ENCODE data around the gene MSMO1. TPM values are rescaled to one million over a fixed set of nuclear protein-coding genes. Genes with fewer than 3 reads are reported as not detected.
"Not testable (repeated sequence)": the region's sequence is repeated elsewhere in the genome, so short reads cannot be mapped to it uniquely, and the experiment has no call there.

Gene MSMO1
- total and polyA plus RNA-seq, 2 of the 8 experiments (the other 6 are each of a cell fraction or from before 2014, with no cell fraction given), result 79.8 to 109 TPM

DNA sequence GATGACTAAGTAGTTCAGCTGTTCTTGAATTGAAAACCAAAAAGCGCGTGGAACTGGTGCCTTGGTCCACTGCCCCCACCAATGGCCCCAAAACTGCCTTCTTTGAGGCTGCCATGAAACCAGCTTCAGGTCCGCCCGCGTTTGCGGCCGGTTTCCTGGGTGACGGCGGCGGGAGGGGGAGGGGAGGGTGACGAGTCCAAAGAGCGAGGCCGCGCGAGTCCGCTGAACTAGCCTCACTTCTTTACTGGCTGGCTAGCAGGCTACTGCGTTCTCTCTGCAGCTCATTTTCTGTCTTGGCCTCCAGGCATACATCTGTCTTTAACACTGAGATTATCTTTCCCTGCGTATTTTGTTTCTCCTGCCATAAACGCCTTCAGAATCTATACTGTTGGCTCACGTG, 47.9 kb upstream of the MSMO1 start:
- H3K27ac ChIP-seq (ENCODE audit: low read depth, low read length); H3K79me2 ChIP-seq (ENCODE audit: control insufficient read depth in 1 of 2, insufficient read depth in 2 of 2, low read length in 2 of 2); H3K23ac ChIP-seq (ENCODE audit: insufficient read length); H3K36me3 ChIP-seq (ENCODE audit: control insufficient read depth in 2 of 4, insufficient read depth in 4 of 4, low read length in 3 of 4); H3K4ac ChIP-seq (replicated peaks; ENCODE audit: insufficient read length, low read depth, low read length); H3K4me2 ChIP-seq (ENCODE audit: insufficient read depth in 1 of 2, low read depth in 2 of 2, low read length in 2 of 2); H4K8ac ChIP-seq (ENCODE audit: extremely low read depth, insufficient read depth, low read length); H2BK20ac ChIP-seq (ENCODE audit: low read length); DNase-seq (ENCODE audit: low read depth in 1 of 2, low spot score in 2 of 2); H3K23me2 ChIP-seq (ENCODE audit: low read depth, low read length); POLR2A ChIA-PET (ENCODE audit: partially characterized antibody); H3K18ac ChIP-seq (ENCODE audit: extremely low read depth, low read length); H2BK12ac ChIP-seq (ENCODE audit: low read depth, low read length); H4K5ac ChIP-seq (ENCODE audit: insufficient read length, low read depth, low read length); H2AFZ ChIP-seq (ENCODE audit: low read length); H3K56ac ChIP-seq (replicated peaks; ENCODE audit: insufficient read length, low read depth, low read length); H2BK5ac ChIP-seq (ENCODE audit: low read depth, low read length); CTCF ChIA-PET (ENCODE audit: partially characterized antibody); H2BK15ac ChIP-seq (ENCODE audit: low read length); H4K20me1 ChIP-seq (replicated peaks in 1 of 2; ENCODE audit: control insufficient read depth in 1 of 2, insufficient read depth in 2 of 2, low read length in 2 of 2); H3K14ac ChIP-seq (ENCODE audit: insufficient read length); H3K4me1 ChIP-seq (replicated peaks in 1 of 4; ENCODE audit: control insufficient read depth in 3 of 4, insufficient read depth in 4 of 4, low read length in 3 of 4); H4K91ac ChIP-seq (replicated peaks; ENCODE audit: insufficient read length, low read length); H3K79me1 ChIP-seq (ENCODE audit: low read depth, low read length); H2BK120ac ChIP-seq (replicated peaks; ENCODE audit: low read depth, low read length); H2AK5ac ChIP-seq (ENCODE audit: low read depth, low read length); H3K4me3 ChIP-seq (ENCODE audit: extremely low read depth in 1 of 4, insufficient read depth in 2 of 4, low read depth in 3 of 4, low read length in 4 of 4); H3K27me3 ChIP-seq (replicated peaks in 1 of 4; ENCODE audit: control insufficient read depth in 3 of 4, extremely low read depth in 1 of 4, insufficient read depth in 3 of 4, low read length in 3 of 4); FAIRE-seq: not testable (repeated sequence)
- peak overlapping the region in 1 of 4 experiments; percentile 34; a peak in 1 of 7 replicates for H3K9ac ChIP-seq (replicated peaks in 1 of 4; ENCODE audit: extremely low read depth in 1 of 4, low read depth in 3 of 4, low read length in 3 of 4)
- WGBS, 2 experiments (ENCODE audit: extremely low coverage in 1 of 2, insufficient coverage in 1 of 2, insufficient read length in 1 of 2, insufficient replicate concordance in 2 of 2, low coverage in 1 of 2, low lambda C conversion rate in 2 of 2, missing lambda C conversion rate in 1 of 2), result 90% methylated on average over 17 of the region's 20 CpGs; no CpG with 5 or more reads in 1 of the 2 experiments
- H3K9me3 ChIP-seq (ENCODE audit: insufficient read depth in 2 of 2, low read depth in 1 of 2, low read length in 1 of 2), result peaks cover 3 to 11% of the 10 kb centered on the region in 2 experiments; a peak in 3 of 4 replicates

DNA sequence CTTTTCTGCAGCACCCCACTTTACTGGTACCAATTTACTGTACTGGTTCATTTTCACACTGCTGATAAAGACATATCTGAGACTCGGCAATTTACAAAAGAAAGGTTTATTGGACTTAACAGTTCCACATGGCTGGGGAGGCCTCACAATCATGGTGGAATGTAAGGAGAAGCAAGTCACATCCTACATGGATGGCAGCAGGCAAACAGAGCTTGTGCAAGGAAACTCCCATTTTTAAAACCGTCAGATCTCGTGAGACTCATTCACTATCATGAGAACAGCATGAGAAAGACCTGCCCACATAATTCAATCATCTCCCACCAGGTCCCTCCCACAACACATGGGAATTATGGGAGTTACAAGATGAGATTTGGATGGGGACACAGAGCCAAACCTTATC, 42.8 kb upstream of the MSMO1 start:
- H3K23ac ChIP-seq (ENCODE audit: insufficient read length); H2AK5ac ChIP-seq (ENCODE audit: low read depth, low read length); H3K36me3 ChIP-seq (ENCODE audit: control insufficient read depth in 2 of 4, insufficient read depth in 4 of 4, low read length in 3 of 4); H3K14ac ChIP-seq (ENCODE audit: insufficient read length); H4K8ac ChIP-seq (ENCODE audit: extremely low read depth, insufficient read depth, low read length); CTCF ChIA-PET (ENCODE audit: partially characterized antibody); H2BK5ac ChIP-seq (ENCODE audit: low read depth, low read length); H3K9ac ChIP-seq (replicated peaks in 1 of 4; ENCODE audit: extremely low read depth in 1 of 4, low read depth in 3 of 4, low read length in 3 of 4); H3K18ac ChIP-seq (ENCODE audit: extremely low read depth, low read length); H3K23me2 ChIP-seq (ENCODE audit: low read depth, low read length); H2AFZ ChIP-seq (ENCODE audit: low read length); H3K4ac ChIP-seq (replicated peaks; ENCODE audit: insufficient read length, low read depth, low read length); H3K27me3 ChIP-seq (replicated peaks in 1 of 4; ENCODE audit: control insufficient read depth in 3 of 4, extremely low read depth in 1 of 4, insufficient read depth in 3 of 4, low read length in 3 of 4); H4K20me1 ChIP-seq (replicated peaks in 1 of 2; ENCODE audit: control insufficient read depth in 1 of 2, insufficient read depth in 2 of 2, low read length in 2 of 2); H3K27ac ChIP-seq (ENCODE audit: low read depth, low read length); H3K79me1 ChIP-seq (ENCODE audit: low read depth, low read length); H3K79me2 ChIP-seq (ENCODE audit: control insufficient read depth in 1 of 2, insufficient read depth in 2 of 2, low read length in 2 of 2); H4K5ac ChIP-seq (ENCODE audit: insufficient read length, low read depth, low read length); H4K91ac ChIP-seq (replicated peaks; ENCODE audit: insufficient read length, low read length); H2BK120ac ChIP-seq (replicated peaks; ENCODE audit: low read depth, low read length); H3K4me3 ChIP-seq (ENCODE audit: extremely low read depth in 1 of 4, insufficient read depth in 2 of 4, low read depth in 3 of 4, low read length in 4 of 4); H3K56ac ChIP-seq (replicated peaks; ENCODE audit: insufficient read length, low read depth, low read length); H3K4me2 ChIP-seq (ENCODE audit: insufficient read depth in 1 of 2, low read depth in 2 of 2, low read length in 2 of 2); H2BK12ac ChIP-seq (ENCODE audit: low read depth, low read length); H2BK15ac ChIP-seq (ENCODE audit: low read length); DNase-seq (ENCODE audit: low read depth in 1 of 2, low spot score in 2 of 2); H2BK20ac ChIP-seq (ENCODE audit: low read length); FAIRE-seq; H3K4me1 ChIP-seq (replicated peaks in 1 of 4; ENCODE audit: control insufficient read depth in 3 of 4, insufficient read depth in 4 of 4, low read length in 3 of 4); POLR2A ChIA-PET (ENCODE audit: partially characterized antibody): not testable (repeated sequence)
- H3K9me3 ChIP-seq (ENCODE audit: insufficient read depth in 2 of 2, low read depth in 1 of 2, low read length in 1 of 2), result peaks cover 3 to 11% of the 10 kb centered on the region in 2 experiments; a peak in 3 of 4 replicates
- 81% methylated on average over 3 of the region's 3 CpGs; no CpG with 5 or more reads in 1 of the 2 experiments for WGBS, 2 experiments (ENCODE audit: extremely low coverage in 1 of 2, insufficient coverage in 1 of 2, insufficient read length in 1 of 2, insufficient replicate concordance in 2 of 2, low coverage in 1 of 2, low lambda C conversion rate in 2 of 2, missing lambda C conversion rate in 1 of 2)
